ENCODE measurements around the gene MAP4K1.

Gene MAP4K1

GRCh38 chr19:38596057-38596981 lies 21.4 kb downstream of the MAP4K1 start (continued):
- TF ChIP-seq ZNF292 (tag by site-specific recombination; IDR thresholded peaks at IDR 0.05; ENCODE audit: borderline replicate concordance, low read depth) = no peak
- no peak; the same call in 1 of the 2 replicates for TF ChIP-seq ZNF280D (tag by site-specific recombination; IDR thresholded peaks at IDR 0.05)
- TF ChIP-seq, protein P1, sequence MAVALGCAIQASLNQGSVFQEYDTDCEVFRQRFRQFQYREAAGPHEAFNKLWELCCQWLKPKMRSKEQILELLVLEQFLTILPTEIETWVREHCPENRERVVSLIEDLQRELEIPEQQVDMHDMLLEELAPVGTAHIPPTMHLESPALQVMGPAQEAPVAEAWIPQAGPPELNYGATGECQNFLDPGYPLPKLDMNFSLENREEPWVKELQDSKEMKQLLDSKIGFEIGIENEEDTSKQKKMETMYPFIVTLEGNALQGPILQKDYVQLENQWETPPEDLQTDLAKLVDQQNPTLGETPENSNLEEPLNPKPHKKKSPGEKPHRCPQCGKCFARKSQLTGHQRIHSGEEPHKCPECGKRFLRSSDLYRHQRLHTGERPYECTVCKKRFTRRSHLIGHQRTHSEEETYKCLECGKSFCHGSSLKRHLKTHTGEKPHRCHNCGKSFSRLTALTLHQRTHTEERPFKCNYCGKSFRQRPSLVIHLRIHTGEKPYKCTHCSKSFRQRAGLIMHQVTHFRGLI (tag by site-specific recombination; IDR thresholded peaks at IDR 0.05) = 0 out of 2 replicates have a peak, but pooled peaks have one; percentile 60

- ChIA-PET CTCF (interaction anchor here (0.6 to 1.6 kb wide), 9 partner anchors 11 to 306 kb away, joined by 3 to 7 read pairs (median 3); partner anchors contain the start of genes EIF3K and FAM98C), POLR2A (interaction anchor here (5.5 kb wide), 1 partner anchor 26 kb away, joined by 84 read pairs; the partner anchor contains the start of gene EIF3K)
- Histone ChIP-seq H3K36me3 (ENCODE audit: control insufficient read depth in 2 of 2, insufficient read depth in 1 of 2, low read length in 2 of 2) (peaks cover 0 to 3% of the 10 kb centered on the region in 2 experiments; a peak in 1 of 3 replicates), H3K9me3 (ENCODE audit: control insufficient read depth, insufficient read depth, low read depth, low read length) (no peaks in the 10 kb centered on the region), H3K27ac (ENCODE audit: extremely low read depth, low read depth, low read length) (no peak overlapping the region), H3K4me1 (ENCODE audit: control insufficient read depth, insufficient read depth, low read length) (peaks cover 12% of the 10 kb centered on the region), H3K4me3 (ENCODE audit: low read depth, low read length) (no peak overlapping the region)
- TF ChIP-seq IKZF3 (tag by site-specific recombination; IDR thresholded peaks at IDR 0.05) (no peak), YY1 (tag by site-specific recombination; IDR thresholded peaks at IDR 0.05) (no peak), ZFP37 (tag by site-specific recombination; IDR thresholded peaks at IDR 0.05) (no peak), ZSCAN23 (tag by site-specific recombination; IDR thresholded peaks at IDR 0.05) (no peak), ZNF223 (tag by site-specific recombination; IDR thresholded peaks at IDR 0.05) (no peak), TCF7L2 (IDR thresholded peaks at IDR 0.05; ENCODE audit: borderline replicate concordance, low read depth, low read length) (no peak), REPIN1 (tag by site-specific recombination; IDR thresholded peaks at IDR 0.05; ENCODE audit: low read depth) (no peak), GLI4 (tag by site-specific recombination; IDR thresholded peaks at IDR 0.05) (no peak)
- TF ChIP-seq, protein P2, sequence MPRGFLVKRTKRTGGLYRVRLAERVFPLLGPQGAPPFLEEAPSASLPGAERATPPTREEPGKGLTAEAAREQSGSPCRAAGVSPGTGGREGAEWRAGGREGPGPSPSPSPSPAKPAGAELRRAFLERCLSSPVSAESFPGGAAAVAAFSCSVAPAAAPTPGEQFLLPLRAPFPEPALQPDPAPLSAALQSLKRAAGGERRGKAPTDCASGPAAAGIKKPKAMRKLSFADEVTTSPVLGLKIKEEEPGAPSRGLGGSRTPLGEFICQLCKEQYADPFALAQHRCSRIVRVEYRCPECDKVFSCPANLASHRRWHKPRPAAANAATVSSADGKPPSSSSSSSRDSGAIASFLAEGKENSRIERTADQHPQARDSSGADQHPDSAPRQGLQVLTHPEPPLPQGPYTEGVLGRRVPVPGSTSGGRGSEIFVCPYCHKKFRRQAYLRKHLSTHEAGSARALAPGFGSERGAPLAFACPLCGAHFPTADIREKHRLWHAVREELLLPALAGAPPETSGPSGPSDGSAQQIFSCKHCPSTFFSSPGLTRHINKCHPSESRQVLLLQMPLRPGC (tag by site-specific recombination; IDR thresholded peaks at IDR 0.05) = no peak
- TF ChIP-seq, protein P3, sequence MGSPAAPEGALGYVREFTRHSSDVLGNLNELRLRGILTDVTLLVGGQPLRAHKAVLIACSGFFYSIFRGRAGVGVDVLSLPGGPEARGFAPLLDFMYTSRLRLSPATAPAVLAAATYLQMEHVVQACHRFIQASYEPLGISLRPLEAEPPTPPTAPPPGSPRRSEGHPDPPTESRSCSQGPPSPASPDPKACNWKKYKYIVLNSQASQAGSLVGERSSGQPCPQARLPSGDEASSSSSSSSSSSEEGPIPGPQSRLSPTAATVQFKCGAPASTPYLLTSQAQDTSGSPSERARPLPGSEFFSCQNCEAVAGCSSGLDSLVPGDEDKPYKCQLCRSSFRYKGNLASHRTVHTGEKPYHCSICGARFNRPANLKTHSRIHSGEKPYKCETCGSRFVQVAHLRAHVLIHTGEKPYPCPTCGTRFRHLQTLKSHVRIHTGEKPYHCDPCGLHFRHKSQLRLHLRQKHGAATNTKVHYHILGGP (tag by site-specific recombination; IDR thresholded peaks at IDR 0.05) = no peak
These were observed 24.8 kb downstream of the MAP4K1 start for GRCh38 chr19:38592940-38593339.

GRCh38 chr19:38588041-38588440 lies 29.7 kb downstream of the MAP4K1 start:
- Histone ChIP-seq H3K36me3 (ENCODE audit: control insufficient read depth in 2 of 2, insufficient read depth in 1 of 2, low read length in 2 of 2) (peaks cover 0 to 3% of the 10 kb centered on the region in 2 experiments; a peak in 1 of 3 replicates), H3K27ac (ENCODE audit: extremely low read depth, low read depth, low read length) (no peak overlapping the region), H3K4me3 (ENCODE audit: low read depth, low read length) (no peak overlapping the region), H3K4me1 (ENCODE audit: control insufficient read depth, insufficient read depth, low read length) (no peaks in the 10 kb centered on the region), H3K9me3 (ENCODE audit: control insufficient read depth, insufficient read depth, low read depth, low read length) (no peaks in the 10 kb centered on the region)
- CTCF ChIA-PET = no interaction called here
- POLR2A ChIA-PET = interaction anchor here (0.7 kb wide), 1 partner anchor 23 kb away, joined by 3 read pairs; no protein-coding TSS in a partner anchor
- TF ChIP-seq ZNF654 (tag by site-specific recombination; IDR thresholded peaks at IDR 0.05; ENCODE audit: low read depth) = no peak
